NCI-H2081 (cell line): Measurements from ENCODE around the gene UGT2B7.
"Not testable (repeated sequence)": the region's sequence is repeated elsewhere in the genome, so short reads cannot be mapped to it uniquely, and the experiment has no call there.

ENCODE experiments used
- DNase-seq, 2 experiments: peaks; one replicate each; lab custom pipeline; 2025; lab: John Stamatoyannopoulos, UW

Gene UGT2B7

GRCh38 chr4:69096111-69096656 is at the start of gene UGT2B7:
Gene UGT2B7 (plus strand): TSS chr4:69096474. CDS start chr4:69096521, 47 bp downstream.
- no peak for DNase-seq

DNA sequence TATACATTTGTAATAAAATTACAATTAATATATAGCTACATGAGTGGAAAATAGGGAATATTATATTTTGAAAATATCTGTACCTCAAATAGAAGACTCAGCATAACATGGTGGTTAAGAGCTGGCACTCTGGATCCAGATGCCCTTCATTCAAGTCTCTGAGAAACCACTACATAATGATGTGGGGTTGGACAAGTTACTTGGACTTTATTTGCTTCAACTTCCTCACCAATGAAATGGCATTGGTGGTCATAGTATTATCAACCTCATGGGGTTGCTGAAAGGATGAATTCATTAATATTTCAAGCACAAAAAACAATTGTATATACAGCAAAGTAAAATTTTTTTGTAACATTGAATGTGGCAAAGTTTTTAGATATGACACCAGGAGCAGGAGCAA is 46.4 kb upstream of the UGT2B7 start:
- no peak for DNase-seq

GRCh38 chr4:69050853-69051575 is 45.3 kb upstream of the UGT2B7 start:
- DNase-seq: not testable (repeated sequence)

DNA sequence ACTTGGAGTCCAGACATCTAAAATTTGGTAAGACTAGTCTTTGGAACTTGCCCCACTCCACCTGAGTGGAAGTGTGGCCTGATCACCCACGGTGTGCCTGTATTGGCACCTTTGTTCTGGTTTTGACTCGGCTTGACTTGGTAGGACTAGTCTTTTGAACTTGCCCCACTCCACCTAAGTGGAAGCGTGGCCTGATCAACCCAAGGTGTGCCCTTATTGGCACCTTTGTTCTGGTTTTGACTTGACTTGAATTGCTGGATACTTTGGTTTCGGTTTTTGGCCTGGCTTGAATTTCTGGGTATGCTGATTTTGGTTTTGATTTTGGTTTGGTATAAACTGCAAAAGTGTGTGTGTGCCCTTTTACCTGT is 44.7 kb upstream of the UGT2B7 start:
- DNase-seq: no peak

DNA sequence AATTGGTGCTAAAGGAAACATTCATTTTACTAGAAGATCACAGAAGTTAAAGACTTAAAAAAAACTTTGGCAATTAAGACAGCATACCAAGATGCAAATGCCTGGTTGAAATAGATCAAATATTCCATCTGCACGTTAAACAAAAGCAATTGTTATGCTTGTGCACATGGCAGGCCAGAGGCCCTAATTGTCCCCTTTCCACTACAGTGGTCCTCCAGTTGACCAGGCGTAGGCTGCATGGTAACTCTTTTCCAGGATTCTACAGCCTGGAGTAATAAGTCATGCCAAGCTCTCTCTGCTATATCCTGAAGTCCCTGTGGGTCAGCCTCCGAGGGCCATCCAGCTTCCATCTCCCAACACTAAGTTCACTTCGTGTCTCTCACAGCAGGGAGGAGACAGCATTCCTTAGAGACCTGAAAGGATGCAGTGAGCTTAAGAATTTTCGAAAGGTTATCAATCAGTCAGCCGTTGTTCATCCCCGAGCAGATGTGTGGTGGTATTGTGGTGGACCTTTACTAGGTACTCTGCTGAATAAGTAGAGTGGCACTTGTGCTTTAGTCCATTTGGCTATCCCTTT is 42.9 kb upstream of the UGT2B7 start:
- DNase-seq: not testable (repeated sequence)

DNA sequence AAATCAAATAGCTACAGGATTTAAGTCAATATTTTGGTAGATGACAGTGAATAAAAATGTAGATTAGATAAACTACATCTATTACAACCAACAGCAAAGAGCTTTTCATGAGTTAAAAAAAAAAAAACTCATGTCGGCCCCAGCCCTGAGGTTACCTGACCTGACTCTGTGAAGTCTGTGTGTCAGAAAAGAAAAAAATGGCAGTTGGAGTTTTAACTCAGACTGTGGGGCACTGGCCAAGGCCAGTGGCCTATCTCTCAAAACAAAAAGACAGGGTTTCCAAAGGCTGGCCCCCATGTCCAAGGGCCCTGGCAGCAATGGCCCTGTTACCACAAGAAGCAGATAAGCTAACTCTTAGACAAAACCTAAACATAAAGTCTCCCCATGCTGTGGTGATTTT is 42.2 kb upstream of the UGT2B7 start:
- DNase-seq: not testable (repeated sequence)

- no peak for DNase-seq
These were observed 41.6 kb upstream of the UGT2B7 start for GRCh38 chr4:69054578-69055200.

GRCh38 chr4:69056150-69056549 is 40.1 kb upstream of the UGT2B7 start:
- DNase-seq: no peak

- no peak for DNase-seq
These were observed 39.2 kb upstream of the UGT2B7 start for GRCh38 chr4:69056921-69057550.

DNA sequence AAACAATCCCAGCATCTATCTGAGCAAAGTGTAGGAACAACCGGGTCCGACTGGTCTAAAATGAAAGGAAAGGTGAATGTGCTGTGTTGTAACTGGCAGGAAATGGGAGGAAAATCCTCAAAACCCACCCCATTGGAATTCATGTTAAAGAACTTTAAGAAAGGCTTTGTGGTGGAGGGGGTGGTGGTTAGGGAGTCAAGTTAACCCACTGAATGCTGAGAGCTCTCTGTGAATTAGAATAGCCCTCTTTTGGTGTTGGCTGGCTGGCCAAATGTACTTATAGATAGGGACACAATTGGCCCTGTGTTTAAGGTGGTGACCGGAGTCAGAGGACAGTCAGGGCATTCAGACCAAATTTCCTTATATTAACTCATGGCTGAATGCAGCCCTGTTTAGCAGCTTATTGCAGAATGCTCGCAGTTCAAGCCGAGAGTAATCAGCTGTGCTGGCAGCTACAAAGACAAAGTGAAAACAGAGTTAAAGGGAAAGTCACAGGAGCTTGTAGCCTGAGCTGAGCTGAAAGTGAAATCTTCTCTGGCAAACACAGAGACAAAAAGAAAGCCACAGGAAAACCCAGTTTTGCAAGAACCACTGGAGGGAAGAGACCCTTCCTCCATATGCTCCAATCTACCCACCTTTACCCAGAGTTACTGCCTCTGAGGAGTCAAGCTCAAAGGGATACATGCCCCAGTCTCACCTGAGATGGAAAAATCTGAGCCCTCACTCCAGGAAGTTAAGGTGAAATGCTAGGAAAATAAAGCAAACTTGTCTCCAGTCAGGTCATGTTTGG is 38.5 kb upstream of the UGT2B7 start:
- no peak for DNase-seq

GRCh38 chr4:69058410-69059059 is 37.7 kb upstream of the UGT2B7 start:
- DNase-seq: no peak

GRCh38 chr4:69060651-69061308 is 35.5 kb upstream of the UGT2B7 start:
- DNase-seq: no peak

DNA sequence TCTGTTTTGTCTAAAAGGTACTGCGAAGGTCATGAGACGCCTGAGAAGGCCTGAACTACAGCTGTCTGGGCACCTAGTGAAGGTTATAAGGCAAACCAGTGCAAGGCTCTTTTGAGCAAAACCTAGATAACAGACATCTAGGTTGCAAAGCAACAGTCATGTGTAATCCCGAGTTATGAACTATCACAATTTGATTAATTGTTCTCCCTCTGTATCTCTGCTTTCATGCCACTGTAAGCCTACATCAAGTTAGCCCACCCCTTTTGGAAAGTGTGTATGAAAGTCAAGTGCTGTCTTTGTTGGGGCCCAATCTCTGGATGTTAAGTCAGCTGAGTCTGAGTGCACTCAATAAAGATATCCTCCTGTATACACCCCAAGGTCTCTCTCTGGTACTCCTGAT is 31.9 kb upstream of the UGT2B7 start:
- DNase-seq: no peak

GRCh38 chr4:69066945-69067344 is 29.3 kb upstream of the UGT2B7 start:
- DNase-seq: no peak

- DNase-seq: no peak
These were observed 27.2 kb upstream of the UGT2B7 start for GRCh38 chr4:69069085-69069484.

DNA sequence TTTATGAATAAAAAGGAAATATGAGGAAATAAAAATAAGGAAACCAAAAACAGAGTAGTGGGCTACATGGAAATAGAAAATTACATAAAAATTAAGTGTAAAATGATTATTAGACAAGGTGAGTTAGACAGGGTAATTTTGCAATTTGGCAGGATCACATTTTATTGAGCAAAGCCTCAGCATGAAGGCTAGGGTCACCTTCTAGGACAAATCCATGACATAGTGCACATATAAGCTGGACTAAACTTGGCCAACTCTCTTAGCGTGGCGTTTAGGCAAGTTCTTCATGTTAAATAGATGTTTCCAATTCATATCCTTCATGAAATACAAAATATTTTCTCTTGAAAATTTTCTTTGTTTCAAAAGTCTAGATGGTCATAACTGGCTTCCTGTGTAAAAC is 25.7 kb upstream of the UGT2B7 start:
- DNase-seq: no peak

GRCh38 chr4:69071286-69071685 is 25.0 kb upstream of the UGT2B7 start:
- DNase-seq: no peak

GRCh38 chr4:69073375-69073774 is 22.9 kb upstream of the UGT2B7 start:
- DNase-seq: no peak

DNA sequence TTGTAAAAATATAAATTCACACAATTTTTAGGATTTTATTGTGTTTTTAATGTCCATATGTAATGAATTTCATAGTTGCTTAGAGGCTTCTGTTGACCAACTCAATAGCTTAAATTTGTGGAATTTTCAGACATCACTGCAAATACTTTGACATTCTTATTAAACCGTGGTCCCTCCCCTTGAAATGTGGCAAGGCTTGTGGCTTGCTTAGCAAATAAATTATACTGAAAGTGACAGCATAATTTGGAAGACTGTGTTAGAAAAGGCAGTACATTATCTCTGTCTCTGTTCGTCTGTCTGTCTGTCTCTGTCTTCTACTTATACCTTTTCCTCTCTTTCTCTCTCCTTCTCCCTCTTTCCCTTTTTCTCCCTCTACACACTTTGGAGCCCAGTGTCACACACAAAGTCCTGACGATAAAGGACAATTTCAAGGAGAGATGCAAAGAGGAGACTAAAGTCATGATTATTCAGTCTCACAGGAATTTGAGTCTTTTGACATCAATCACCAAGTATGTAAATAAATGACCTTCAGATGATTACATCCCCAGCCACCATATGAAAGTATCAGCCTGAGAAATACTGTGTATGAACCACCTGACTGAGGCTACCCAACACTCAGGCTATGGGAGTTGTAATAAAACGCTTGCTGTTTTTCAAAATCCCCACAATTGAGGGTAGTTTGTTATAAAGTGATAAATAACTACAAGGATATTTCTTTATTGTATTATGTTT is 21.0 kb upstream of the UGT2B7 start:
- DNase-seq: no peak

- peak in 1 of 2 experiments; percentile 45 for DNase-seq
These were observed 17.4 kb upstream of the UGT2B7 start for GRCh38 chr4:69078852-69079251.
